IMR-90 (cell line): ENCODE data around the gene TESK2. TPM values are rescaled to one million over a fixed set of nuclear protein-coding genes. Genes with fewer than 3 reads are reported as not detected.

Source experiments
- ATAC-seq: fragments of 200-7000 bp; cut with Tn5 transposase; 2 replicates; pipeline ENCODE4 v1.9.1; 2020; ENCODE audit warnings: low read depth, mild to moderate bottlenecking, moderate library complexity
- BruUV-seq: library from RNA; stranded (reverse); fragments of 400-500 nt; replicated peaks from 2 replicates; lab custom pipeline; 2021; lab: Mats Ljungman, UMichigan
- CTCF ChIA-PET: fragments of 300-600 bp; formaldehyde crosslinking; extraction: SDS; loops from one replicate; lab custom pipeline; 2021; ENCODE audit warnings: antibody characterized with exemption; lab: Yijun Ruan, JAX
- POLR2A ChIA-PET: fragments of 300-600 bp; sonication (Branson Sonifier 250); formaldehyde crosslinking; loops from one replicate; lab custom pipeline; 2022; ENCODE audit warnings: antibody characterized with exemption; ENCODE audit not compliant: unreplicated experiment; lab: Charles Lee
- DNase-seq: peaks from one replicate; pipeline ENCODE4 v3.0.0; 2013
- H2AFZ ChIP-seq: replicated peaks from 2 replicates; pipeline ENCODE3; 2013; ENCODE audit warnings: low read length, mild to moderate bottlenecking; ENCODE audit not compliant: poor library complexity
- H2AK5ac ChIP-seq: 2 replicates; pipeline ENCODE4 v1.6.1; 2013; ENCODE audit warnings: low read depth, low read length, inconsistent platforms
- H2AK9ac ChIP-seq: replicated peaks from 2 replicates; pipeline ENCODE3; 2013; ENCODE audit warnings: mild to moderate bottlenecking, low read depth, low read length, moderate library complexity; ENCODE audit not compliant: poor library complexity
- H2BK120ac ChIP-seq: 2 replicates; pipeline ENCODE4 v1.6.1; 2013; ENCODE audit warnings: low read depth, low read length, inconsistent platforms
- H2BK15ac ChIP-seq: 3 replicates; pipeline ENCODE4 v1.6.1; 2013; ENCODE audit warnings: low read depth, low read length, inconsistent platforms
- H2BK20ac ChIP-seq: 2 replicates; pipeline ENCODE4 v1.6.1; 2013; ENCODE audit warnings: low read depth, mild to moderate bottlenecking, inconsistent platforms, low read length, moderate library complexity
- H2BK5ac ChIP-seq: 2 replicates; pipeline ENCODE4 v1.6.1; 2013; ENCODE audit warnings: mild to moderate bottlenecking, low read depth, low read length, inconsistent platforms; ENCODE audit not compliant: poor library complexity, severe bottlenecking
- H3K14ac ChIP-seq: replicated peaks from 2 replicates; pipeline ENCODE4 v1.6.1; 2013; ENCODE audit warnings: low read depth, low read length, inconsistent platforms
- H3K18ac ChIP-seq: 2 replicates; pipeline ENCODE4 v1.6.1; 2013; ENCODE audit warnings: low read depth, low read length, control low read depth
- H3K23ac ChIP-seq: 2 replicates; pipeline ENCODE4 v1.6.1; 2013; ENCODE audit warnings: low read depth, low read length, inconsistent platforms
- H3K27ac ChIP-seq: 2 replicates; pipeline ENCODE4 v1.5.1; 2013; ENCODE audit warnings: mild to moderate bottlenecking, control low read depth, low read length; ENCODE audit not compliant: insufficient read depth
- H3K27me3 ChIP-seq: 2 replicates; pipeline ENCODE4 v1.6.1; 2013; ENCODE audit warnings: low read length; ENCODE audit not compliant: control insufficient read depth, insufficient read depth
- H3K36me3 ChIP-seq: 2 replicates; pipeline ENCODE4 v1.6.1; 2013; ENCODE audit warnings: low read length, mixed read lengths; ENCODE audit not compliant: control insufficient read depth, insufficient read depth
- H3K4ac ChIP-seq: 2 replicates; pipeline ENCODE4 v1.6.1; 2013; ENCODE audit warnings: low read depth, low read length, inconsistent platforms
- H3K4me1 ChIP-seq: 2 replicates; pipeline ENCODE4 v1.6.1; 2013; ENCODE audit warnings: low read length, mixed read lengths; ENCODE audit not compliant: control insufficient read depth, insufficient read depth
- H3K4me2 ChIP-seq: 2 replicates; pipeline ENCODE4 v1.6.1; 2013; ENCODE audit warnings: low read depth, mild to moderate bottlenecking, control low read depth, low read length, moderate library complexity
- H3K4me3 ChIP-seq: 2 replicates; pipeline ENCODE4 v1.5.1; 2013; ENCODE audit warnings: low read depth, mild to moderate bottlenecking, control low read depth, low read length, moderate library complexity; ENCODE audit not compliant: insufficient read depth
- H3K56ac ChIP-seq: 2 replicates; pipeline ENCODE4 v1.6.1; 2013; ENCODE audit warnings: low read length, inconsistent platforms; ENCODE audit not compliant: insufficient read depth; ENCODE audit errors: extremely low read depth
- H3K79me1 ChIP-seq, 2 experiments: 2 replicates each; pipeline ENCODE4 v1.6.1; 2013; ENCODE audit warnings: low read length in 2 of 2, inconsistent platforms in 1 of 2, low read depth in 1 of 2
- H3K9ac ChIP-seq: 2 replicates; pipeline ENCODE4 v1.6.1; 2013; ENCODE audit warnings: low read depth, low read length, control low read depth
- H3K9me1 ChIP-seq: 2 replicates; pipeline ENCODE4 v1.6.1; 2013; ENCODE audit warnings: low read length, inconsistent platforms; ENCODE audit not compliant: insufficient read depth
- H3K9me3 ChIP-seq: 2 replicates; pipeline ENCODE4 v1.6.1; 2013; ENCODE audit warnings: low read length; ENCODE audit not compliant: control insufficient read depth, insufficient read depth
- H4K20me1 ChIP-seq: 2 replicates; pipeline ENCODE4 v1.6.1; 2013; ENCODE audit warnings: low read length, inconsistent platforms; ENCODE audit not compliant: insufficient read depth
- H4K5ac ChIP-seq: 2 replicates; pipeline ENCODE4 v1.6.1; 2013; ENCODE audit warnings: mild to moderate bottlenecking, low read depth, low read length, control low read depth
- H4K8ac ChIP-seq, 2 experiments: 2 replicates each; pipeline ENCODE4 v1.6.1; 2013; ENCODE audit warnings: low read depth in 2 of 2, low read length in 2 of 2, control low read depth in 1 of 2, inconsistent platforms in 1 of 2
- H4K91ac ChIP-seq: 2 replicates; pipeline ENCODE4 v1.6.1; 2013; ENCODE audit warnings: low read depth, low read length, inconsistent platforms; ENCODE audit not compliant: insufficient read depth
- BHLHE40 ChIP-seq: fragments of 150-350 bp; IDR thresholded peaks from 2 replicates; pipeline ENCODE4 v1.6.1; 2016; ENCODE audit warnings: mild to moderate bottlenecking, low read depth, low read length
- CEBPB ChIP-seq: IDR thresholded peaks from 2 replicates; pipeline ENCODE4 v1.6.1; 2012; ENCODE audit warnings: low read depth, low read length, improper control_type of control experiment
- CHD1 ChIP-seq: IDR thresholded peaks from 2 replicates; pipeline ENCODE4 v1.6.1; 2012; ENCODE audit warnings: low read depth, low read length, improper control_type of control experiment
- FOS ChIP-seq: fragments of 150-350 bp; IDR thresholded peaks from 2 replicates; pipeline ENCODE4 v1.6.1; 2016; ENCODE audit warnings: low read depth, low read length
- MAFK ChIP-seq: IDR thresholded peaks from 2 replicates; pipeline ENCODE4 v1.6.1; 2012; ENCODE audit warnings: low read depth, low read length, improper control_type of control experiment
- MAZ ChIP-seq: IDR thresholded peaks from 2 replicates; pipeline ENCODE4 v1.6.1; 2012; ENCODE audit warnings: low read depth, mild to moderate bottlenecking, low read length, improper control_type of control experiment, moderate library complexity, borderline replicate concordance
- MXI1 ChIP-seq: IDR thresholded peaks from 2 replicates; pipeline ENCODE4 v1.6.1; 2012; ENCODE audit warnings: low read depth, mild to moderate bottlenecking, low read length, moderate library complexity, borderline replicate concordance
- NFE2L2 ChIP-seq: fragments of 150-350 bp; IDR thresholded peaks from 2 replicates; pipeline ENCODE4 v1.6.1; 2016; ENCODE audit warnings: low read depth, mild to moderate bottlenecking, low read length
- POLR2A ChIP-seq: IDR thresholded peaks from 2 replicates; pipeline ENCODE4 v1.6.1; 2012; ENCODE audit warnings: mild to moderate bottlenecking, low read depth, low read length
- RAD21 ChIP-seq: IDR thresholded peaks from 2 replicates; pipeline ENCODE4 v1.6.1; 2012; ENCODE audit warnings: low read length, improper control_type of control experiment
- RCOR1 ChIP-seq: IDR thresholded peaks from 2 replicates; pipeline ENCODE4 v1.6.1; 2012; ENCODE audit warnings: mild to moderate bottlenecking, low read length, improper control_type of control experiment; ENCODE audit not compliant: insufficient replicate concordance
- RFX5 ChIP-seq: IDR thresholded peaks from 2 replicates; pipeline ENCODE4 v1.8.0; 2012; ENCODE audit warnings: low read depth, mild to moderate bottlenecking, low read length, moderate library complexity
- SMC3 ChIP-seq: fragments of 150-350 bp; IDR thresholded peaks from 2 replicates; pipeline ENCODE4 v1.6.1; 2016; ENCODE audit warnings: low read depth, mild to moderate bottlenecking, antibody characterized with exemption, low read length, moderate library complexity
- dilution Hi-C: fragments of 300-500 bp; cut with HindIII; formaldehyde crosslinking; loops from one replicate; pipeline ENCODE4 v1.14.3; 2018; ENCODE audit warnings: low sequenced_read_pairs; ENCODE audit not compliant: unreplicated experiment
- in situ Hi-C: fragments of 300-500 bp; cut with MboI; formaldehyde crosslinking; loops from 3 replicates; pipeline ENCODE4 v1.14.3; 2019; ENCODE audit warnings: low sequenced_read_pairs, inconsistent platforms, mixed read lengths
- intact Hi-C: fragments of 100-400 bp; cut with micrococcal nuclease; formaldehyde crosslinking; loops from 2 replicates; pipeline ENCODE4 v1.10.0; 2022
- polyA plus RNA-seq, 3 experiments: library from polyadenylated mRNA; depleted of rRNA; stranded (reverse); fragments of >200 nt; gene quantifications; 2 replicates each; pipeline ENCODE4 v1.2.3, GENCODE V29; 2012; ENCODE audit warnings: low replicate concordance in 1 of 3
- total RNA-seq: library from RNA; depleted of rRNA; stranded (reverse); fragments of >200 nt; gene quantifications from 2 replicates; pipeline ENCODE4 v1.2.3, GENCODE V29; 2012
- TF ChIP-seq, protein P1 (sequence below): conservative IDR thresholded peaks from 2 replicates; pipeline ENCODE4 v1.5.1; 2012; ENCODE audit warnings: mild to moderate bottlenecking, low read depth, low read length, improper control_type of control experiment
- TF ChIP-seq, protein P2 (sequence below): fragments of 150-350 bp; IDR thresholded peaks from 2 replicates; pipeline ENCODE4 v1.6.1; 2016; ENCODE audit warnings: low read depth, mild to moderate bottlenecking, low read length, moderate library complexity, borderline replicate concordance

The TESK2 gene
- total and polyA plus RNA-seq, 2 of the 4 experiments (the other 2 are of a cell fraction), result 0.90 to 1.3 TPM

GRCh38 chr1:45437323-45437722 is 53.6 kb downstream of the TESK2 start:
- Histone ChIP-seq H4K8ac (no peak overlapping the region), H3K4me3 (no peak overlapping the region), H3K14ac (no peak overlapping the region), H2BK15ac (no peak overlapping the region), H3K4me1 (peaks cover 3% of the 10 kb centered on the region), H2AK5ac (no peak overlapping the region), H3K4ac (no peak overlapping the region), H2AK9ac (no peak overlapping the region), H2AFZ (no peak overlapping the region), H3K9me1 (peaks cover 5% of the 10 kb centered on the region; the same call in 1 of the 2 replicates), H3K9me3 (no peaks in the 10 kb centered on the region), H3K4me2 (no peak overlapping the region), H4K5ac (no peak overlapping the region), H3K79me1 (no peaks in the 10 kb centered on the region), H3K56ac (no peak overlapping the region), H3K23ac (no peak overlapping the region), H2BK5ac (no peak overlapping the region), H3K27ac (no peak overlapping the region), H3K18ac (no peak overlapping the region), H3K9ac (no peak overlapping the region), H4K20me1 (no peaks in the 10 kb centered on the region), H2BK120ac (no peak overlapping the region), H3K36me3 (no peaks in the 10 kb centered on the region), H3K27me3 (no peaks in the 10 kb centered on the region), H4K91ac (no peak overlapping the region), H2BK20ac (no peak overlapping the region)
- intact Hi-C loops (no loop called here), dilution Hi-C loops (no loop called here), in situ Hi-C loops (no loop called here)
- CTCF ChIA-PET, result no interaction called here
- DNase-seq (no peak), ATAC-seq (no peak)
- TF ChIP-seq MAZ (no peak), POLR2A (no peak), RAD21 (no peak), CEBPB (no peak), NFE2L2 (no peak), RFX5 (no peak), RCOR1 (no peak), BHLHE40 (no peak), SMC3 (no peak), MAFK (no peak), CHD1 (no peak), FOS (no peak), MXI1 (no peak)
- TF ChIP-seq, protein P1, sequence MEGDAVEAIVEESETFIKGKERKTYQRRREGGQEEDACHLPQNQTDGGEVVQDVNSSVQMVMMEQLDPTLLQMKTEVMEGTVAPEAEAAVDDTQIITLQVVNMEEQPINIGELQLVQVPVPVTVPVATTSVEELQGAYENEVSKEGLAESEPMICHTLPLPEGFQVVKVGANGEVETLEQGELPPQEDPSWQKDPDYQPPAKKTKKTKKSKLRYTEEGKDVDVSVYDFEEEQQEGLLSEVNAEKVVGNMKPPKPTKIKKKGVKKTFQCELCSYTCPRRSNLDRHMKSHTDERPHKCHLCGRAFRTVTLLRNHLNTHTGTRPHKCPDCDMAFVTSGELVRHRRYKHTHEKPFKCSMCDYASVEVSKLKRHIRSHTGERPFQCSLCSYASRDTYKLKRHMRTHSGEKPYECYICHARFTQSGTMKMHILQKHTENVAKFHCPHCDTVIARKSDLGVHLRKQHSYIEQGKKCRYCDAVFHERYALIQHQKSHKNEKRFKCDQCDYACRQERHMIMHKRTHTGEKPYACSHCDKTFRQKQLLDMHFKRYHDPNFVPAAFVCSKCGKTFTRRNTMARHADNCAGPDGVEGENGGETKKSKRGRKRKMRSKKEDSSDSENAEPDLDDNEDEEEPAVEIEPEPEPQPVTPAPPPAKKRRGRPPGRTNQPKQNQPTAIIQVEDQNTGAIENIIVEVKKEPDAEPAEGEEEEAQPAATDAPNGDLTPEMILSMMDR, result no peak
- TF ChIP-seq, protein P2, sequence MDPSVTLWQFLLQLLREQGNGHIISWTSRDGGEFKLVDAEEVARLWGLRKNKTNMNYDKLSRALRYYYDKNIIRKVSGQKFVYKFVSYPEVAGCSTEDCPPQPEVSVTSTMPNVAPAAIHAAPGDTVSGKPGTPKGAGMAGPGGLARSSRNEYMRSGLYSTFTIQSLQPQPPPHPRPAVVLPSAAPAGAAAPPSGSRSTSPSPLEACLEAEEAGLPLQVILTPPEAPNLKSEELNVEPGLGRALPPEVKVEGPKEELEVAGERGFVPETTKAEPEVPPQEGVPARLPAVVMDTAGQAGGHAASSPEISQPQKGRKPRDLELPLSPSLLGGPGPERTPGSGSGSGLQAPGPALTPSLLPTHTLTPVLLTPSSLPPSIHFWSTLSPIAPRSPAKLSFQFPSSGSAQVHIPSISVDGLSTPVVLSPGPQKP, result no peak
- no TSS peak for BruUV-seq
- POLR2A ChIA-PET, result no interaction called here
